HG03558 (cell line): ENCODE results near the gene AFAP1L1.

ENCODE experiments used
- ATAC-seq: cut with Tn5 transposase; IDR thresholded peaks from one replicate; pipeline ENCODE4 v1.9.1; 2021; ENCODE audit warnings: moderate number of reproducible peaks; ENCODE audit not compliant: unreplicated experiment; ENCODE audit errors: extremely low read depth

Gene AFAP1L1

DNA sequence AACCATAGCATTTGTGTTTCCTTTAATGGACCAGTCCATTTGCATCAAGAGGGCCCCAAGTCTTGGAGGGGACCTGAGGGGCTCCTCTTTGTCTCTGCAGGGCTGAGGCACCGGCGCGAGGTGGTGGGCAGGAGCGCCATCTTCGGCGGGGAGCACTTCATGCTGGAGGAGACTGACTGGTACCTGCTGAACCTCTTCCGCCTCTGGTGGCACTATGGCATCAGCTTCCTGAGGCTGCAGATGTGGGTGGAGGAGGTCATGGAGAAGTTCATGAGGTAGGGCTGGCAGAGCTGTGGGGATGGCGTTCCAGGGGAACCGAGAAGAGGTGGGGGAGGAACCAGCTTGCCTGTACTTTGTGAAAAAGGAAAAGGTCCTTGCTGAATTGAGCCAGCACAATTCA lies 92.3 kb downstream of the AFAP1L1 start:
- ATAC-seq, result no peak

DNA sequence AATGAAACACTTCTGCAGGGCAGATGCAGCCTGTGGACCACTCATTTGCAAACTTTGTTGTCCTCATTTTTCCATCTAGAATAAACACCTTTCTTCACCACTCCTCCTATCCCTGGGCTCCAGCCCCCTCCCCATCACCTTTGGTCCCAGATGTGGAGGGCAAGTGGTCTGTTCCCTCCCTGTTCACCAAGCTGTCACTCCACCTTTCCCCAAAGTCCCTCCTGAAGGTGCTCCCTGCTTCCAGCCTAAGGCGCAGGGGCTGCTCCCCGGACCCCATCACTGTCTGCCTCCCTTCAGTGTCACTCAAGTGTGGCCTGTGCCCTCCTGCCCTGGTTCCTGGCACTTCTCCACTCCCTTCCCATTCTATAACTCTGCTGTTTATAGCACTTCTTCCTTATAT lies 93.1 kb downstream of the AFAP1L1 start:
- no peak for ATAC-seq

DNA sequence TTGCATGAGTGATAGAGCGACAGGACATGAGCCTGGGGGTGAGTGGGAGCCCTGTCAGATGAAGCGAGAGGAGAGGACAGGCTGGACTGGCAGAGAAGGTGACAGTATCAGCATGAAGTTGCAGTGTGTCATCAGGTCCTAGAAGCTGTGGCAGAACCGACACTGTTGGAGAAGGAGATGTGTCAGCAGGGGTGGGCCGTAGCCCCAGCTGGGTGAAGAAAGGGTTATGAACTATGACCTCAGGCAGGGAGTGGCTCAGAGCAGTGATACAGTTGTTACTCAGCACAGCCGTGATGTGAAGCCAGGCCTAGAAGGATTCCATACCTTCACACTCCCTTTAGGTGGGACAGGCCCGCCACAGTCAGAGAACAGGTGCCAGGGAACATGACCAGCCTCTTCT lies 93.8 kb downstream of the AFAP1L1 start:
- ATAC-seq, result no peak

DNA sequence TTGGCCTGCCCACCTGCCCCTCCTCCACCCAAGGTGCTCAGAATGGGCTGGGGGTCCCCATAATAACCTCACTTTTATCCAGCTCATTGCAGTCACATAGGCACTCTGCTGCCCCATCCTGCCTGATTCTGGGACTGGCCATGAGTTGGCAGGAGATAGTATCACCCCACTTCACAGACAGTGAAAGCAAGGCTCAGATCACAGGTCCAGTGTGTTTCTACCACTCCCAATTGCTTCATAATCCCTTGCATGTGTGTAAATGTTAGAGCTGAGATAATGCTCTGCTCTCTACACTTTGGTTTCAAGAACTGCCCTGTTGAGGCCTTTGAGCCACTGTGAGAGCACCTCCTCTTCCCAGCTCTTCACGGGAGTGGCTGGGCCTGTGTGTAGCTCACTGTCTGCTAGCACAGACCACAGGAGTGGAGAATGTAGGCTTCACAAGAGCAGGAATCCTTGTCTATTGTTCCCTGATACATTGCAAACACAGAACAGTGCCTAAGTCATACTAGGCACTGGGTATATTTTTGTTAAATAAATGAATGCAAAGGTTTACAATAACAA lies 94.6 kb downstream of the AFAP1L1 start:
- ATAC-seq, result no peak

DNA sequence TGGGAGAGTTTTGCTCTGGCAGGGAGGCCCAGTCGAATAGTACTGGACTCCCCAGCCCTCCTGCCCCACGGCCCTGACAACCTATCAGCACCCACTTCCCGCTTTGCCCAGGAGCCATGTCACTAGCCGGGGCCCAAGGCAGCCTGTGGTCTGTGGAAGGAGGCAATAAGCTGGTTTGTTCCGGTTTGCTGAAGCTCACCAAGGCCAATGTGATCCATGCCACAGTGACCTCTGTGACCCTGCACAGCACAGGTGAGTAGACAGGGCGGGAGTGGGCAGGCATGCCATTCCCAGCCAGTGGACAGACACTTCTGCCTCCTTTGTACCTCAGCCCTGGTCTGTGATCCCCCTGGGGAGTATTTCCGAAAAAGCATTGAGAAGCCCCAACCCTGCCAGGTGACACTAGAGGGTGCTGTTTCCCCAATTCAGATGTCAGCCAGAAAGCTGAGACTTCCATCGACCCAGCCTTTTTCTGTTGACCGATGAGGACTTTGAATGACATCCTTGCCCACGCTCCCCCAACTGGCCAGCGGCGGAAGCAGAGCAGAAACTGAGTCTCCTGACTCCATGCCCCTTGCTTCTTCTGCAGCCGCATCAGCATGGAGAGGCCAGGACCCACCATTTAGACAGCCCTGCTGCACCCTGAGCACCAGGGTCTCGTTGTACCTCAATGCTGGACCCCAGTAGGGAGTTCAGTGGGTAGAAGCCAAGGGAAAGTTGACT lies 95.8 kb downstream of the AFAP1L1 start:
- no peak for ATAC-seq

DNA sequence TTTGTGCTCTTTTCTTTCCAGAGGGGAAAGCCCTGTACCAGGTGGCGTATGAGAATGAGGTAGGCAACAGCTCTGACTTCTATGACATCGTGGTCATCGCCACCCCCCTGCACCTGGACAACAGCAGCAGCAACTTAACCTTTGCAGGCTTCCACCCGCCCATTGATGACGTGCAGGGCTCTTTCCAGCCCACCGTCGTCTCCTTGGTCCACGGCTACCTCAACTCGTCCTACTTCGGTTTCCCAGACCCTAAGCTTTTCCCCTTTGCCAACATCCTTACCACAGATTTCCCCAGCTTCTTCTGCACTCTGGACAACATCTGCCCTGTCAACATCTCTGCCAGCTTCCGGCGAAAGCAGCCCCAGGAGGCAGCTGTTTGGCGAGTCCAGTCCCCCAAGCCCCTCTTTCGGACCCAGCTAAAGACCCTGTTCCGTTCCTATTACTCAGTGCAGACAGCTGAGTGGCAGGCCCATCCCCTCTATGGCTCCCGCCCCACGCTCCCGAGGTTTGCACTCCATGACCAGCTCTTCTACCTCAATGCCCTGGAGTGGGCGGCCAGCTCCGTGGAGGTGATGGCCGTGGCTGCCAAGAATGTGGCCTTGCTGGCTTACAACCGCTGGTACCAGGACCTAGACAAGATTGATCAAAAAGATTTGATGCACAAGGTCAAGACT lies 96.5 kb downstream of the AFAP1L1 start:
- ATAC-seq, result no peak

DNA sequence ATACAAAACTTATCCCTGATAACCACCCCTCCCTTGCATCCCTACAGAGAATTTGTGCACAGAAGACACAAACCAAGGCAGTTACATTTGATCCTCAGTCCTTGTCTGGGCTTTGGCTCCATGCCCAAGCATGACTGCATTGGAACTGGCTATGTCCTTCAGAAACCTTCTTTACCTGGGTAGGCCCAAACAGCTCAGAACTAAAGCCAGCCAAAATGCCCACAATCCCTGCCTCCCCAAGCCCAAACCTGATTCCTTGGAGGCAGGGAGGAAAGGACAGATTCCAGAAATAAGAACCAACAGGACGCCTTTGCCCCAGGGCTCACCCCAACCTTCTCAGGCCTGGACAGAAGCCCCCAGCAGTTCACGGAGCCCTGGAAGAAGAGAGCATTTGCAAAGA lies 99.2 kb downstream of the AFAP1L1 start:
- ATAC-seq, result no peak

DNA sequence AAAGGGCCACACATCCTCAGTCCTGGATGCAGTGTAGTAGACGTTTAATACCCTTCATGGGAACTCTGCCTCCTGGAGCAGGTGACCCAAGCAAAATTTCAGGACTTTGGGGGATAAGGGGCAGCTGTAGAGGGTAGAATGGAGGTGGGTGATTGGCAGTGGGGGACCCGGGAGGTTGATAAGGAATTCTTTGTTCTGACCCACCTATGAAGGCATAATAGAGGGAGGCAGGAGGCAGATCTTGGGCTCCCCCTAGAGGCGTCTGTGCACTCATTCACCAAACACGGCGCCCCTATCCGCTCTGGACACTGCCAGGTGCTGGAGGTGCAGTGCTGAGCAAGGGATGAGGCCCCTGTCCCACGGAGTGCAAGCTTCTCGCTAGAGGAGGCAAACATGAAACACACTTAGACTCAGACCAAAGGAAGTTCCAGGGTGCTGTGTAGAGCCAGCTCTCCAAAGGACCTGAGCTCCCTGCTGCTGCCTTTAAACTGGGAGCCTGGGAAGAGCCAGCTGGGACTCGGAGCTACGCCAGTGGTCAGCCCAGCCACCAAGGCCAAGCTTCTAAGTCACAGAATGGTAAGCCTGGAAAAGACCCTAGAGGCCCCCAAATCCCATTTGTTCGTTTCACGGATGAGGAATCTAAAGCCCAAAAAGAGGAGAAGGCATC lies 99.8 kb downstream of the AFAP1L1 start:
- no peak for ATAC-seq

DNA sequence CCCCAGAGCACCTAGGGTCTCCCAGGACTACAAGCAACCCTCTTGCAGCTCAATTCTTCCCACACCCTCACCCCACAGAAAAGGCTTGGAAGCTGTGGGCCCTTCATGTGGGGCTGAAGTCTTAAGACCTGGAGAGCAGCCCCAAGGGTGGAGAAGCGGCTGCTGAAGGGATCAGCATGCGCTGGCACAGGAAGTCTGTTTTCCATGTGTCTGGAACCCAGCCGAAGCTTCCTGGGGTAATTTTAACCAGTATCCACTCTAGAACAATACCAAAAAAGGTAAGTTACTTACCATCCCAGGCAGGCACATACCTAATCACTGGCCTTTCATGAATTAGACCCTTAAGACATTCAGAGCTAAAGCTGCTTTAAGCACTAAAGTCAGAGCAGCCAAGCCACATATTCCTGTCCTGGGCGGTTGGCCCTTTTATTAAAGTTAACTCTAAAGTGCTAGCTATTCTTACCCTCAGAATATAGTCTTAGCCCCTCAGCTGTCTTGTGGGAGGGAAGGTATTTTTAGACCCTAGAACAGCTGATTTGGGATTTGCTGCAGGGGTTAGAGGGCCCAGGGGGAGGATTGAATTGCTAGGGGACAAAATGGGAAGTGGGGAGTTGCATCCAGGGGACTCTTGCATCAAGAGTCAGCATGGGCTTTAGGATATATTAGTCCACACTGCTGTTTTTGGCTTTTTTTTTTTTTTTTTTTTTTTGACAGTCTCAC lies 100.6 kb downstream of the AFAP1L1 start:
- no peak for ATAC-seq

DNA sequence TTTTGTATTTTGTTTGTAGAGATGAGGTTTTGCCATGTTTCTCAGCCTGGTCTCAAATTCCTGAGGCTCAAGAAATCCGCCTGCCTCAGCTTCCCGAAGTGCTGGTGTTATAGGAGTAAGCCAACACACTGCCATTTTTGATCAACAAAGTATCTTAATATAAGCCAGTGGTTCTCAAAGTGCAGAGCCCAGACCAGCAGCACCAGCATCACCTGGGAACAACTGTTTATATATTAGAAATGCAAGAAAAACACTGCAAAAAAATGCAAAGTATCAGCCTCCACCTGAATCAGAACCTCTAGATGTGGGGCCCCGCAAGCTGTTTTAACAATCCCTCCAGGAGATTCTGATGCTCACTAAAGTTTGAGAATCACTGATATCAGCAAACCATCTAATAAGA lies 101.3 kb downstream of the AFAP1L1 start:
- ATAC-seq, result no peak

DNA sequence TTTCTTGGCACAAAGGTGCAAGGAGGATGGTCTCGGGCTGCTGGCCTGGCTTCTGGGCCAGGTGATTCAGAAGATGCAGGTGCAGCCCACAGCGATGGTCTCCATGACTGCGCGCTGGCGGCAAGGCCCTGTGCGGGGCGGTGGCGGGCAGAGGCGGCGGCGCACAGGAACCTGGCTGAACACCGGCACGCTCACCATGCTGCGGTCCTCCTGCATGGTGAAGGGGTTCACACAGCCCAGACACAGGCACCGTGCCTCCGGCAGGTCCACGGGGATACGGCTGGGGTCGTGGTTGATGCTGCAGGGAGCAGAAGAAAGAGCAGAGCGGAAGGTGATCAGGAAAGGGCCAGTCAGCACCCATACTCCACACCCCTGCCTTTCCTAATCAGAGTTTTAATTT lies 102.6 kb downstream of the AFAP1L1 start:
- ATAC-seq, result no peak

DNA sequence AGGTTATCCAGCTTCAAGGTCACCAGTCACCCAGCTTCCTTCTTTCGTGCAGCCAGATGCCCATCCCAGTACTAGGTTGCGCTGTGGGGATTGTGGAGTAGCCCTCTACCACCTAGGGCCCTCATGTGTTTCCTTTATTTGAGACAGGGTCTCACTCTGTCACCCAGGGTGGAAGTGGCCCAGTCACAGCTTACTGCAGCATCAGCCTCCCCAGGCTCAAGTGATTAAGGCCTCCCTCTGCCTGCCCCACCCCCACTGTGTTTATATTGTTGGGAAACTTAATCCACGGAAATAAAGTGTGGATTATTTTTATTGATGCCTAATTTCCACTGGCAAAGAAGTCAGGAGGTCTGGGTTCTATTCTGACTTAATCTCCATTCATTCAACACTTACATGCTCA lies 103.1 kb downstream of the AFAP1L1 start:
- no peak for ATAC-seq

DNA sequence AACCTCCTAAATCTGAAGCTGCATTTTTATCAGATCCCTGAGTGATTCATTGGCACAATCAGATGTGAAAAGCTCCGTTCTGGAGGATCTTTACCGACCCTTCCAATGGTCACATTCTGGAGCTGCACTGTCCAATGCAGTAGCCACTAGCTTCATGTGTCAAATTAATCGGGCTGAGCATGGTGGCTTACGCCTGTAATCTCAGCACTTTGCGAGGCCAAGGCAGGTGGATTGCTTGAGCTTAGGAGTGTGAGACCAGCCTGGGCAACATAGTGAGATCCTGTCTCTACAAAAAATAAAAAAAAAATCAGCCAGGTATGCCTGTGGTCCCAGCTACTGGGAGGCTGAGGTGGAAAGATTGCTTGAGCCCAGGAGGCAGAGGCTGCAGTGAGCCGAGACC lies 103.8 kb downstream of the AFAP1L1 start:
- ATAC-seq, result no peak

DNA sequence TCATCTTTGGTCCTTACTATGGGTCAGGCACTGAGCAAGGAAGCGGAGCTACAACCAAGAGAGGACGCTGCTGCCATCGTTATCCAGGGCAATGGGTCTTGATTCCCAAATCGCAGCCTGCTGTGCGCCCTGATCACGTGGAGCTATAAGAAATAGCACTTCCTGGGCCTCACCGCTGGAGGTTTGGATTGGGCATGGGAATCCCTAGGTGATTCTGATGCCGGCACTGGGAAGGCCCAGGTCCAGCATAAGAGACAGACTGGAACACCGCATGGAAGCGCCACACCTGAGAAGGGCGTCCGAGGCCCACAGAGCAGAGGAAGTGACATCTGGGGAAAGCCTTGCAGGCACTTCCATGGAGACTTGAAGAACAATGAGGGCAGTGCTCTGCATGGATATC lies 104.4 kb downstream of the AFAP1L1 start:
- ATAC-seq, result no peak

DNA sequence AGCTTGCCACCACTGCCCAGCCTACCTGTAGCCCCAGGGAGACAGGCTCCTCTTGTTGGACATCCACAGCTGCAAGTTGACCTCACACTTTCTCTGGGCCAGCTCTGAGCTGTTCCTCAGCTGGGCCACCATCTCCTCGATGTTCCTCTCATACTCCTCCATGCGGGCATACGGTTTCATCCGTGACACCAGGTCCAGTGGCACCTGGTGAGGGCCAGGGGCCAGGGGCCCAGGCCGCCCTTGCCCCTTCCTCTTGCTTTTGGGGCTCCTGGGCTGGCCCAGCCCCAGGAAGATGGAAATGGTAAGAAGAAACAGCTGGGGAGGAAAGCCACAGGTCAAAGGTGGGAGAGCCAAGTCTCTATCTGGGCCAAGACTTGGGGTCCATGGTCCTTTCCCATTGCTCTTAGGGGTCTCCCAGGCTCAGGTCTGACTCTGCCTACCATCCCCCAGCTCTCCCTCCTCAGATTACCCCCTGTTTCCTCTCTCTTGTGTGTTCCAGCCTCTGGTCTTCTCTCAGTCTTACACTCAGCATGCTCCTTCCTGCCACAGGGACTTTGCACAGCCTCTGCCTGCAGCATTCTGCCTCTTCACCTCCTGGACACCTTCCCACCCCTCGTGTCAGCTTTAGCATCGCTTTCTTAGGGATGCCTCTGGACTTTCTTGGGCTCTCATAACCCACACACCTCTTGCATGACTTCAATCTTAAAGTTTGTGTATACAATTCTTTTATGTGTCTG lies 105.2 kb downstream of the AFAP1L1 start:
- ATAC-seq, result no peak

DNA sequence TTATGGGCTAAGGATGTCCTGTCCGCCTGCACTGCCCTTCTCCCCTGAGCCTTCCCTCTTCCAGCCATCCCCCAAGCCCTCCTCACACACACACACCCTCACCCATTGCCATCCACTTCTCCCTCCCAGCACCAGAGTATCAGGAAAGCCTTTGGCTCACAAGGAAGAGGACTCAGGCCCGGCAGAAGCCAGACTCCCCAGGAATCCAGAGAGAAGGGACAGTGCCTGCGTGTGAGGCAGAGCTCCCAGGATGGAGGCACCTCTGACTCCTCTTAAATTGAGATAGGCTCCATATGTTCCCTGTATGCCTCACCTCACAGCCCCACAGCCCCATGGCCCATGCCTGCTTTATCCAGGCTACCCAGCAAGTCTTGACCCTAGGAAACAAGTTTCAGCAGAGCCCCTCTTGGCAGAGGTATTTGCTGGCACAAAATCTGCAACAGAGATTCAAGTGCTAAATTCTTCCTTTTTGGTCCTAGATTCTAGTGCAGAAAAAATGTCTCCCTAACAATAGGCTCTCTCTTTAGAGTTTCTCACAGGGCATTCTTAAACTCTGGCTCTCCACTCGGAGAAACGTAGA lies 106.7 kb downstream of the AFAP1L1 start:
- ATAC-seq, result no peak

DNA sequence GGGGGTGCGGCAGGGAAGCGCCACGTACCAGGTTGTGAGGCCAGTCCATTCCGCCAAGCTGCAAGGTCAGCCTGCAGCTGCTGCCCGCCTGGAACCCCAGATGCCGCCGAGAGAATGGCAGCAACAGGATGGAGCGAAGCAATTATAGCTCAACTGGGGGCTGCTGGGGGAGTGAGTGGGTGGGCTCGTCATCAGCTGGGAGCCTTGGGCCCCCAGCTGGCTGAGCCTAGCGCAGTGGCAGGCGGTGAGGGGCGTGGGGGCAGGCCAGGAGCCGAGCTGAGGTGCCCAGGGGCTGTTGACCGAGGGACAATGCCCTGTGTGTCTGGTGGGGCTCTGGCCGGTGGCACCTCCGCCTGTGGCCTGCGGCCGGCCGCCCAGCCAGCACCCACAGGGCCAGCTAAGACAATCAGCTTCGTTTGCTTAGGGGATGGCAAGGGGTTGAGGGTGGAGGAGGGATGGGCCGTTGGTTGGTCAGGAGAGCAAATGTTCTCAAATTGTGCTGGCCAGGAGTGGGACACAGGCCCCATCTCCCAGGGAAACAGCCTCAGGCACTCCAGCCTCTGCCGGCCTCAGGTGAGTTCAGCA lies 107.6 kb downstream of the AFAP1L1 start, which contains the start of gene IL17B:
Gene IL17B (minus strand): TSS at position 116 of the 585 bp plus-strand sequence. CDS start 67 bp downstream, at position 49.
- no peak for ATAC-seq

DNA sequence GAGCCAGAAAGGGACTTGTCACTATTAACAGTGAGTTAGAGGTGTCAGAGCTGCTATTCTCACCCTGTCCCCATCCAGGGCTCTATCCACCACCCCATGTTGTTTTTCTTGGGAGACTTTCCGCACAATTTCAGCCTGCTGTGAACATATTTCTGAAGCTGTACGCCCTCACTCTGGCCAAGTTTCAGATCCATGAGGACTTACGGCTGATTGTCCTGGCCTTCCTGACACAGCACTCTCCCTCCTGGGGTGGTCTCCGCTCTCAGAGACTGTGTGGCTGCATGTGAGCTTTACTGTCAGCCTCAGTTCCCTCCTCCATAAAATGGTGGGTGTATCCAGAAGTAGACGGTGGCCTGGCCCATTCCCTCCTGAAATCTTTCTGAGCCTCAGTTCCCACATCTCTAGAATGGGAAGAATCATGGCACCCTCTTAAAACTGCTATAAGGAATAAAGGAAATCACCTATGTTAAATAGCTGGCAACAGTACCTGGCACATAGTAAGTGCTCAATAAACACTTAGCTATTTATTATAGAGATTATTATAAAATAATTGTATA lies 108.2 kb downstream of the AFAP1L1 start:
- no peak for ATAC-seq
